ENCODE results near the gene CLSTN3. TPM values are rescaled to one million over a fixed set of nuclear protein-coding genes. Genes with fewer than 3 reads are reported as not detected.

CLSTN3 gene
- total and polyA plus RNA-seq, 10 of the 15 experiments (the other 5 are each of a cell fraction or from before 2014, with no cell fraction given), result 0.09 to 35.9 (median 11.3) TPM

- in situ Hi-C loops (cut with MboI), result no loop called here
- no peak within 1 kb of the TSS; the same call in 1 of the 2 replicates for H3K27ac ChIP-seq (ENCODE audit: control insufficient read depth, insufficient read depth)
- no TSS peak for BruUV-seq (replicated peaks)
- peak; percentile 89 to 91 for TF ChIP-seq IKZF2 (IDR thresholded peaks at IDR 0.05)
- TF ChIP-seq SMAD1 (IDR thresholded peaks at IDR 0.05; ENCODE audit: low read depth, partially characterized antibody), result no peak
- no peak for TF ChIP-seq ATF3 (IDR thresholded peaks at IDR 0.05; ENCODE audit: borderline replicate concordance, extremely low read depth, low read depth, low read length)
- TF ChIP-seq, protein P1, sequence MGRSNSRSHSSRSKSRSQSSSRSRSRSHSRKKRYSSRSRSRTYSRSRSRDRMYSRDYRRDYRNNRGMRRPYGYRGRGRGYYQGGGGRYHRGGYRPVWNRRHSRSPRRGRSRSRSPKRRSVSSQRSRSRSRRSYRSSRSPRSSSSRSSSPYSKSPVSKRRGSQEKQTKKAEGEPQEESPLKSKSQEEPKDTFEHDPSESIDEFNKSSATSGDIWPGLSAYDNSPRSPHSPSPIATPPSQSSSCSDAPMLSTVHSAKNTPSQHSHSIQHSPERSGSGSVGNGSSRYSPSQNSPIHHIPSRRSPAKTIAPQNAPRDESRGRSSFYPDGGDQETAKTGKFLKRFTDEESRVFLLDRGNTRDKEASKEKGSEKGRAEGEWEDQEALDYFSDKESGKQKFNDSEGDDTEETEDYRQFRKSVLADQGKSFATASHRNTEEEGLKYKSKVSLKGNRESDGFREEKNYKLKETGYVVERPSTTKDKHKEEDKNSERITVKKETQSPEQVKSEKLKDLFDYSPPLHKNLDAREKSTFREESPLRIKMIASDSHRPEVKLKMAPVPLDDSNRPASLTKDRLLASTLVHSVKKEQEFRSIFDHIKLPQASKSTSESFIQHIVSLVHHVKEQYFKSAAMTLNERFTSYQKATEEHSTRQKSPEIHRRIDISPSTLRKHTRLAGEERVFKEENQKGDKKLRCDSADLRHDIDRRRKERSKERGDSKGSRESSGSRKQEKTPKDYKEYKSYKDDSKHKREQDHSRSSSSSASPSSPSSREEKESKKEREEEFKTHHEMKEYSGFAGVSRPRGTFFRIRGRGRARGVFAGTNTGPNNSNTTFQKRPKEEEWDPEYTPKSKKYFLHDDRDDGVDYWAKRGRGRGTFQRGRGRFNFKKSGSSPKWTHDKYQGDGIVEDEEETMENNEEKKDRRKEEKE (IDR thresholded peaks at IDR 0.05), result no peak
- no peak for TF ChIP-seq PAX8 (IDR thresholded peaks at IDR 0.05)
- no peak for TF ChIP-seq SMAD5 (IDR thresholded peaks at IDR 0.05; ENCODE audit: low read depth)
- 0 out of 2 replicates have a peak, but pooled peaks have one; percentile 23 for TF ChIP-seq MLLT1 (IDR thresholded peaks at IDR 0.05)
- TF ChIP-seq YY1 (IDR thresholded peaks at IDR 0.05; ENCODE audit: low read depth, low read length), result 0 out of 2 replicates have a peak, but pooled peaks have one; percentile 44
- no peak for TF ChIP-seq EZH2 (IDR thresholded peaks at IDR 0.05; ENCODE audit: borderline replicate concordance, control insufficient read depth, low read depth, low read length)
- TF ChIP-seq RB1 (IDR thresholded peaks at IDR 0.05; ENCODE audit: borderline replicate concordance), result no peak
- TF ChIP-seq MYC (IDR thresholded peaks at IDR 0.05; ENCODE audit: insufficient read depth, insufficient read length, insufficient replicate concordance, low read length, severe bottlenecking), result no peak
- TF ChIP-seq RELB (IDR thresholded peaks at IDR 0.05; ENCODE audit: low read depth), result peak; percentile 65
- no peak for TF ChIP-seq ZNF622 (IDR thresholded peaks at IDR 0.05)
- TF ChIP-seq TCF12 (IDR thresholded peaks at IDR 0.05; ENCODE audit: low read depth, low read length), result no peak
Measured at GRCh38 chr12:7092229-7092985, 37.8 kb upstream of the CLSTN3 start, which contains the start of gene C1R. C1R (minus strand) TSS chr12:7092445; CDS start chr12:7092388, 57 bp downstream.

More at GRCh38 chr12:7092229-7092985, 37.8 kb upstream of the CLSTN3 start, which contains the start of gene C1R:
- ChIA-PET SMC1A (ENCODE audit: uncharacterized antibody, unreplicated experiment) (interaction anchor here (1.4 kb wide), 1 partner anchor 15 kb away, joined by 7 read pairs; no protein-coding TSS in a partner anchor), POLR2A (no interaction called here), RAD21 (ENCODE audit: unreplicated experiment) (no interaction called here), CTCF (interaction anchor here (0.6 to 6.3 kb wide), 14 partner anchors 10 to 220 kb away, joined by 3 to 32 read pairs (median 4); partner anchors contain the start of genes C12orf57, C1RL, LPCAT3 and RNU7-1)
- Histone ChIP-seq H2AFZ (ENCODE audit: control insufficient read depth, low read depth, low read length) (peak within 1 kb of the TSS; percentile 97), H3K27me3 (replicated peaks in 1 of 2; ENCODE audit: control insufficient read depth in 2 of 2, insufficient read depth in 2 of 2, low read length in 1 of 2) (no peaks in the 10 kb centered on the region; a peak in 1 of 4 replicates), H3K4me3 (peak within 1 kb of the TSS; percentile 72; the same call in 1 of the 2 replicates), H3K9me3 (replicated peaks; ENCODE audit: control insufficient read depth, insufficient read depth, low read length) (no peaks in the 10 kb centered on the region), H3K4me2 (ENCODE audit: control insufficient read depth, insufficient read depth) (peak within 1 kb of the TSS; percentile 92), H4K20me1 (ENCODE audit: control insufficient read depth, insufficient read depth) (no peaks in the 10 kb centered on the region), H3K79me2 (ENCODE audit: control insufficient read depth, insufficient read depth, low read length) (no peaks in the 10 kb centered on the region), H3K4me1 (ENCODE audit: control insufficient read depth, insufficient read depth, low read length) (no peaks in the 10 kb centered on the region), H3K36me3 (ENCODE audit: control insufficient read depth in 2 of 2, insufficient read depth in 2 of 2, low read length in 1 of 2) (no peaks in the 10 kb centered on the region), H3K9ac (ENCODE audit: control insufficient read depth, insufficient read depth, low read length) (peak within 1 kb of the TSS; percentile 74)
- no peak for DNase-seq (ENCODE audit: low read depth, low spot score)
- WGBS (ENCODE audit: insufficient coverage, insufficient replicate concordance, low lambda C conversion rate, missing lambda C conversion rate), result 36% methylated on average over 16 of the region's 16 CpGs
- intact Hi-C loops (cut with micrococcal nuclease; ENCODE audit: unreplicated experiment), result loop anchor here (1.0 to 5.0 kb wide), 4 partner anchors 75 to 170 kb away; partner anchors contain the start of genes C12orf57, EMG1, LPCAT3 and PHB2
- FAIRE-seq, result peak; percentile 96
- ATAC-seq, result peak; percentile 90
